Right lobe of liver (tissue), 6 donors: ENCODE measurements around the gene PPP1R8. TPM values are rescaled to one million over a fixed set of nuclear protein-coding genes. Genes with fewer than 3 reads are reported as not detected.

Experiments used
- ATAC-seq, 4 donors: fragments of 200-7000 bp; cut with Tn5 transposase; one replicate each; pipeline ENCODE4 v1.9.1; 2020; ENCODE audit warnings: mild to moderate bottlenecking in 4 of 4, moderate library complexity in 4 of 4
- DNase-seq, 3 donors: peaks; one replicate each; pipeline ENCODE4 v3.0.0-alpha.2; 2020
- H3K27ac ChIP-seq, 3 donors: fragments of 200-600 bp; one replicate each; pipeline ENCODE4 v1.8.0; 2022
- H3K27me3 ChIP-seq, 2 donors: fragments of 200-600 bp; one replicate each; pipeline ENCODE4 v1.8.0; 2022
- H3K36me3 ChIP-seq, 4 donors: fragments of 200-600 bp; sonication (generic) in 1 of 4; one replicate each; pipeline versions ENCODE4 v1.5.1 to v1.8.0; 2017 to 2022; ENCODE audit warnings: control low read depth in 1 of 4
- H3K4me1 ChIP-seq, 4 donors: fragments of 200-600 bp; sonication (generic) in 1 of 4; one replicate each; pipeline versions ENCODE4 v1.5.1 to v1.8.0; 2017 to 2022; ENCODE audit warnings: control low read depth in 1 of 4
- H3K4me3 ChIP-seq, 3 donors: fragments of 200-600 bp; one replicate each; pipeline ENCODE4 v1.8.0; 2022
- H3K9me3 ChIP-seq, 4 donors: fragments of 200-600 bp; sonication (generic) in 1 of 4; one replicate each; pipeline versions ENCODE4 v1.5.1 to v1.8.0; 2017 to 2022; ENCODE audit warnings: control low read depth in 1 of 4
- POLR2A ChIP-seq: fragments of 450-650 bp; IDR thresholded peaks from one replicate; pipeline ENCODE4 v1.6.1; 2017; ENCODE audit warnings: antibody characterized with exemption, mild to moderate bottlenecking
- WGBS: methylation state at CpG from one replicate; pipeline ENCODE4 v1.1.6; 2018; ENCODE audit warnings: low coverage, low lambda C conversion rate; ENCODE audit not compliant: insufficient coverage; ENCODE audit errors: missing lambda C conversion rate; 5-methylcytosine and 5-hydroxymethylcytosine counted together
- intact Hi-C, 2 donors: fragments of 100-400 bp; cut with DNase I; formaldehyde crosslinking; loops; one replicate each; pipeline versions ENCODE4 v1.11.2 to v1.14.1; 2022
- total RNA-seq, 6 experiments: library from RNA; depleted of rRNA in 2 of 6; stranded (reverse); fragments of >200 nt in 2 of 6; fragmentation: NEBNext Ultra II Directional in 3 of 6; extraction: Animal tissue kit (Norgen Biotek cat#: 25700) in 3 of 6; gene quantifications; one replicate each; pipeline versions ENCODE4 v1.1.0 to v1.2.4, GENCODE V29; 2016 to 2023
- TF ChIP-seq, protein P1 (sequence below), 4 donors: fragments of 200-600 bp in 3 of 4; fragments of 450-650 bp in 1 of 4; IDR thresholded peaks; one replicate each; pipeline versions ENCODE4 v1.5.1 to v1.8.0; 2016 to 2022; ENCODE audit warnings: antibody characterized with exemption in 4 of 4, mild to moderate bottlenecking in 2 of 4
- donor health status: DM: no; HTN: yes; CAD: no.
- donor health status: DM: no; HTN: no; CAD: no.
- donor health status: DM: no; HTN: no; CAD: no.
- donor health status: DM: no; HTN: yes; CAD: no.
- donor health status: DM: no; HTN: yes; CAD: no.

PPP1R8 gene
- total RNA-seq, 6 experiments from 2014 or later, result 12.4 to 18.6 (median 13.0) TPM

DNA sequence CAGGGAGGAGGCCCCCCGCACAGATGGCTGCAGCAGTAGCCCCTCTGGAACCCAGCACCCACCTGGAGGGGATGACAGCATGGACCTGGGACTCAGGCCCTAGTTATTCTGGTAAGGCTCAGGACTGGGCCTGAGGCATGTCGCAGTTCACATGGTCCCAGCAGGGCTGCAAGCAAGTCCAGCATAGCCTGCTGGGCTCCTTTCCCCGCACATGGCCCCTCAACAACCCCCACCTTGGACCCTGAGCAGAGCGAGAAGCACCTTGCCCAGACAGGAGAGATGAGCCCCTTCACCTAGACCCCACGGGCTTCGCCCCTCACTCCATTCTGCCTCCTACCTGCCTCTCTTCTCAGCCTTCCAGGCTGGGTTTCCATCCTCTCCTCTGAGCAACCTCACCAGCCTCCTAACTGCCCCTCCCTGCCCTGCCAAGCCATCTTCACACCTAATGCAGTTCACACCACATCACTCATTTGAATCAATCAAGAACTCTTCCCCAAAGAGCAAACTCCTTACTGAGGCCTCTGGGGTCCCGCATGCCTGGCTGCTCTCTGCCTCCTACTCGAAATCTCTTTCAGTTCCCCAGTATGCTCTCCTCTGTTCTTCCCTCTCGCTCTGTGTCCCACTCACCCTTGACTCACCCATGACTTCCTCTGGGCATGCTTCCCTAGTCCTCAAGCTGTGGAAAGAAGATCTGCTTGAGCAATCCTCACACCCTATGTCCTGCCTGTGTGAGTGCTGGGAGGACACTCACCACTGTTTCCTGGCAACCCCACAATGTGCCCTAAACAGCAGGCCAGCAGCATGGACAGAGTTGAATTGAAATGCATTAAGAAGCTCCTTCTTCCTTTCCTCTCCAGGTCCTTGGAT, 32.3 kb downstream of the PPP1R8 start:
- no peaks in the 10 kb centered on the region for H3K9me3 ChIP-seq
- DNase-seq, result peak in 1 of 3 donors; percentile 57
- no peaks in the 10 kb centered on the region for H3K36me3 ChIP-seq
- peak; percentile 65 to 72 (median 70) for ATAC-seq
- H3K27ac ChIP-seq, result peak overlapping the region in 2 of 3 donors; percentile 54 to 66
- no peak overlapping the region for H3K4me3 ChIP-seq
- WGBS, result 39% methylated on average over 4 of the region's 9 CpGs
- TF ChIP-seq, protein P1, sequence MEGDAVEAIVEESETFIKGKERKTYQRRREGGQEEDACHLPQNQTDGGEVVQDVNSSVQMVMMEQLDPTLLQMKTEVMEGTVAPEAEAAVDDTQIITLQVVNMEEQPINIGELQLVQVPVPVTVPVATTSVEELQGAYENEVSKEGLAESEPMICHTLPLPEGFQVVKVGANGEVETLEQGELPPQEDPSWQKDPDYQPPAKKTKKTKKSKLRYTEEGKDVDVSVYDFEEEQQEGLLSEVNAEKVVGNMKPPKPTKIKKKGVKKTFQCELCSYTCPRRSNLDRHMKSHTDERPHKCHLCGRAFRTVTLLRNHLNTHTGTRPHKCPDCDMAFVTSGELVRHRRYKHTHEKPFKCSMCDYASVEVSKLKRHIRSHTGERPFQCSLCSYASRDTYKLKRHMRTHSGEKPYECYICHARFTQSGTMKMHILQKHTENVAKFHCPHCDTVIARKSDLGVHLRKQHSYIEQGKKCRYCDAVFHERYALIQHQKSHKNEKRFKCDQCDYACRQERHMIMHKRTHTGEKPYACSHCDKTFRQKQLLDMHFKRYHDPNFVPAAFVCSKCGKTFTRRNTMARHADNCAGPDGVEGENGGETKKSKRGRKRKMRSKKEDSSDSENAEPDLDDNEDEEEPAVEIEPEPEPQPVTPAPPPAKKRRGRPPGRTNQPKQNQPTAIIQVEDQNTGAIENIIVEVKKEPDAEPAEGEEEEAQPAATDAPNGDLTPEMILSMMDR (IDR thresholded peaks at IDR 0.05), result no peak
- peak; percentile 44 for TF ChIP-seq POLR2A
- H3K27me3 ChIP-seq, result no peaks in the 10 kb centered on the region
- intact Hi-C loops, result no loop called here
- H3K4me1 ChIP-seq, result no peaks in the 10 kb centered on the region

DNA sequence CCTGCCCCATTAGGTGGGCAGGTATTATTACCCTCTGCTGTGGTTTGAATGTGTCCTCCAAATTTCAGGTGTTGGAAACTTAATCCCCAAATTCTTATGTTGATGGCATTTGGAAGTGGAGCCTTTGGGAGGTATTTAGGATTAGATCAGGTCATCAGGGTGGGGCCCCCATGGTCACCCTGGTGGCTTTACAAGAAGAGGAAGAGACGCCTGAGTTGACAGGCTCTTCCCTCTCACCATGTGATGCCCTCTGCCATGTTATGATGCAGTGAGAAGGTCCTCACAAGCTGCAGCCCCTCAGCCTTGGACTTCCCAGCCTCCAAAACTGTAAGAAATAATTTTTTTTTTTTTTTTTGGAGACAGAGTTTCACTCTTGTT, 32.9 kb downstream of the PPP1R8 start:
- intact Hi-C loops, result no loop called here
- TF ChIP-seq, protein P1 (IDR thresholded peaks at IDR 0.05), result no peak
- no peak for TF ChIP-seq POLR2A
- peak in 1 of 3 donors; percentile 55 for DNase-seq
- WGBS, result 40% methylated on average over 1 of the region's 1 CpG
- Histone ChIP-seq H3K27me3 (no peaks in the 10 kb centered on the region), H3K4me3 (no peak overlapping the region), H3K4me1 (no peaks in the 10 kb centered on the region), H3K27ac (peak overlapping the region; percentile 47 to 66 (median 54)), H3K9me3 (no peaks in the 10 kb centered on the region), H3K36me3 (no peaks in the 10 kb centered on the region)
- peak; percentile 39 to 50 (median 44) for ATAC-seq

DNA sequence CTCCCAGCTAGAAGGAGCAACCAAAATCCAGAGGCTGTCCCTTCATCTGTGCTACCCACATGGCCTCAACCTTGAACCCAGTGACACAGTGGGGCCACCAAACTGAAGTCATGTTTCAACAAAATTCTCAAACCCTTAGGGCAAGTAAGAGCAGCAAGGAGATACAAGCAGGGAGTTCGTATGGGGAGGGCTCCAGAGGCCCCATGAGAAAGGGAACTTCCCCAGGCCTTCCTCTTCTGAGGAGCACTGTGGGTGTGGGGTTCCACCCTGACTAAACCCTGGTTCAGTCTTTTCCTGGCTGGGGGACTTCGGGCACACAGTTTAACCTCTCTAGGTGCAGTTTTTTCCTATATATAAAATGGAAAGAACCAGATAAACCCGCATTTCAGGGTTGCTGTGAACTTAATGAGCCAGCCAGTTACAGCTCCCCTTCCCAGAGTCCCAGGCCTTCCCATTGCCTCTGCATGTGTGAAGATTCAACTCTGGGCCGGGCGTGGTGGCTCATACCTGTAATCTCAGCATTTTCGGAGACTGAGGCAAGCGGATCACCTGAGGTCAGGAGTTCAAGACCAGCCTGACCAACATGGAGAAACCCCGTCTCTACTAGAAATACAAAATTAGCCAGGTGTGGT, 33.8 kb downstream of the PPP1R8 start:
- intact Hi-C loops, result no loop called here
- TF ChIP-seq, protein P1 (IDR thresholded peaks at IDR 0.05), result no peak
- TF ChIP-seq POLR2A, result no peak
- peak in 1 of 3 donors; percentile 28 for DNase-seq
- WGBS, result 90% methylated on average over 2 of the region's 8 CpGs
- Histone ChIP-seq H3K4me3 (no peak overlapping the region), H3K36me3 (no peaks in the 10 kb centered on the region), H3K4me1 (no peaks in the 10 kb centered on the region), H3K9me3 (no peaks in the 10 kb centered on the region), H3K27ac (peak overlapping the region; percentile 47 to 66 (median 54)), H3K27me3 (no peaks in the 10 kb centered on the region)
- peak; percentile 44 to 68 (median 57) for ATAC-seq

DNA sequence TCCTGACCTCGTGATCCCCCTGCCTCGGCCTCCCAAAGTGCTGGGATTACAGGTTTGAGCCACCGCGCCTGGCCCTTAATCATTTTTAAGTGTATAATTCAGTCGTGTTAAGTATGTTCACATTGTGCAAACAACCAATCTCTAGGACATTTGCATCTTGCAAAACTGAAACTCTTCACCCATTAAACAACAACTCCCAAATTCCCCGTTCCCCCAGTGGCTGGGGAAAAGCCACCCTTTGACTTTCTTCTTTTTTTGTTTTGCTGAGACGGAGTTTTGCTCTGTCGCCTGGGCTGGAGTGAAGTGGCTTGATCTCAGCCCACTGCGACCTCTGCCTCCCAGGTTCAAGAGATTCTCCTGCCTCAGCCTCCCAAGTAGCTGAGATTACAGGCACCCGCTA, 35.2 kb downstream of the PPP1R8 start:
- ATAC-seq, result no peak
- Histone ChIP-seq H3K9me3 (no peaks in the 10 kb centered on the region), H3K4me1 (no peaks in the 10 kb centered on the region), H3K4me3 (no peak overlapping the region), H3K27me3 (no peaks in the 10 kb centered on the region), H3K27ac (no peak overlapping the region), H3K36me3 (no peaks in the 10 kb centered on the region)
- 76% methylated on average over 6 of the region's 10 CpGs for WGBS
- TF ChIP-seq, protein P1 (IDR thresholded peaks at IDR 0.05), result no peak
- no peak for TF ChIP-seq POLR2A
- DNase-seq, result peak in 1 of 3 donors; percentile 7
- intact Hi-C loops, result no loop called here
